Measurements from ENCODE around the gene INPP5D. TPM values are rescaled to one million over a fixed set of nuclear protein-coding genes. Genes with fewer than 3 reads are reported as not detected.
"Not testable (repeated sequence)": the region's sequence is repeated elsewhere in the genome, so short reads cannot be mapped to it uniquely, and the experiment has no call there.

The INPP5D gene
- total RNA-seq, 1 donor from 2014 or later = 14.7 TPM

- DNase-seq (ENCODE audit: low read depth) (no peak), FAIRE-seq (no peak)
- Mint-ChIP-seq H3K4me1 (ENCODE audit: low read depth, unreplicated experiment) (peaks cover under 1% of the 10 kb centered on the region), H3K9me3 (ENCODE audit: unreplicated experiment) (peaks cover 8% of the 10 kb centered on the region), H3K36me3 (ENCODE audit: low read depth, unreplicated experiment) (peaks cover 20% of the 10 kb centered on the region), H3K4me3 (ENCODE audit: unreplicated experiment) (no peak overlapping the region), H3K27ac (ENCODE audit: unreplicated experiment) (no peak overlapping the region), H3K27me3 (ENCODE audit: low read depth, unreplicated experiment) (peaks cover 45% of the 10 kb centered on the region)
- Histone ChIP-seq H4K20me1 (ENCODE audit: insufficient read depth, low read length) (no peaks in the 10 kb centered on the region), H3K4me1 (ENCODE audit: insufficient read depth, low read length) (no peaks in the 10 kb centered on the region), H3K9me3 (ENCODE audit: insufficient read depth, low read depth, low read length) (no peaks in the 10 kb centered on the region), H3K36me3 (ENCODE audit: insufficient read depth, low read length) (no peaks in the 10 kb centered on the region), H3K27ac (ENCODE audit: low read depth, low read length) (no peak overlapping the region), H3K79me2 (ENCODE audit: insufficient read depth, low read length) (no peaks in the 10 kb centered on the region), H3K9ac (ENCODE audit: low read length) (no peak overlapping the region), H3K4me3 (ENCODE audit: insufficient read depth, low read depth, low read length) (no peak overlapping the region), H3K27me3 (ENCODE audit: insufficient read depth, low read length) (peaks cover 8% of the 10 kb centered on the region), H3K4me2 (ENCODE audit: low read length) (no peak overlapping the region), H2AFZ (ENCODE audit: low read depth, low read length) (no peak overlapping the region)
- TF ChIP-seq EZH2 (IDR thresholded peaks at IDR 0.05; ENCODE audit: insufficient read depth, low read length) = no peak
- TF ChIP-seq, protein P1, sequence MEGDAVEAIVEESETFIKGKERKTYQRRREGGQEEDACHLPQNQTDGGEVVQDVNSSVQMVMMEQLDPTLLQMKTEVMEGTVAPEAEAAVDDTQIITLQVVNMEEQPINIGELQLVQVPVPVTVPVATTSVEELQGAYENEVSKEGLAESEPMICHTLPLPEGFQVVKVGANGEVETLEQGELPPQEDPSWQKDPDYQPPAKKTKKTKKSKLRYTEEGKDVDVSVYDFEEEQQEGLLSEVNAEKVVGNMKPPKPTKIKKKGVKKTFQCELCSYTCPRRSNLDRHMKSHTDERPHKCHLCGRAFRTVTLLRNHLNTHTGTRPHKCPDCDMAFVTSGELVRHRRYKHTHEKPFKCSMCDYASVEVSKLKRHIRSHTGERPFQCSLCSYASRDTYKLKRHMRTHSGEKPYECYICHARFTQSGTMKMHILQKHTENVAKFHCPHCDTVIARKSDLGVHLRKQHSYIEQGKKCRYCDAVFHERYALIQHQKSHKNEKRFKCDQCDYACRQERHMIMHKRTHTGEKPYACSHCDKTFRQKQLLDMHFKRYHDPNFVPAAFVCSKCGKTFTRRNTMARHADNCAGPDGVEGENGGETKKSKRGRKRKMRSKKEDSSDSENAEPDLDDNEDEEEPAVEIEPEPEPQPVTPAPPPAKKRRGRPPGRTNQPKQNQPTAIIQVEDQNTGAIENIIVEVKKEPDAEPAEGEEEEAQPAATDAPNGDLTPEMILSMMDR (IDR thresholded peaks at IDR 0.05; ENCODE audit: insufficient read depth, low read depth, low read length) = no peak
Measured at GRCh38 chr2:233185963-233186362, 125.8 kb downstream of the INPP5D start.

- no peaks in the 10 kb centered on the region for H3K79me2 ChIP-seq (ENCODE audit: insufficient read depth, low read length)
- no peak overlapping the region for H3K9ac ChIP-seq (ENCODE audit: low read length)
- H3K9me3 Mint-ChIP-seq (ENCODE audit: unreplicated experiment) = no peaks in the 10 kb centered on the region
- H4K20me1 ChIP-seq (ENCODE audit: insufficient read depth, low read length) = no peaks in the 10 kb centered on the region
- H3K27ac ChIP-seq (ENCODE audit: low read depth, low read length) = no peak overlapping the region
- peaks cover 38% of the 10 kb centered on the region for H3K27me3 Mint-ChIP-seq (ENCODE audit: low read depth, unreplicated experiment)
- no peaks in the 10 kb centered on the region for H3K4me1 Mint-ChIP-seq (ENCODE audit: low read depth, unreplicated experiment)
- H3K27ac Mint-ChIP-seq (ENCODE audit: unreplicated experiment) = no peak overlapping the region
- no peak overlapping the region for H3K4me3 Mint-ChIP-seq (ENCODE audit: unreplicated experiment)
- H3K36me3 Mint-ChIP-seq (ENCODE audit: low read depth, unreplicated experiment) = peaks cover 18% of the 10 kb centered on the region
- no peak overlapping the region for H3K4me3 ChIP-seq (ENCODE audit: insufficient read depth, low read depth, low read length)
- H2AFZ ChIP-seq (ENCODE audit: low read depth, low read length) = no peak overlapping the region
- TF ChIP-seq EZH2 (IDR thresholded peaks at IDR 0.05; ENCODE audit: insufficient read depth, low read length) = no peak
- TF ChIP-seq, protein P1 (IDR thresholded peaks at IDR 0.05; ENCODE audit: insufficient read depth, low read depth, low read length) = no peak
- no peaks in the 10 kb centered on the region for H3K36me3 ChIP-seq (ENCODE audit: insufficient read depth, low read length)
- peaks cover 12% of the 10 kb centered on the region for H3K27me3 ChIP-seq (ENCODE audit: insufficient read depth, low read length)
- FAIRE-seq (no peak), DNase-seq (ENCODE audit: low read depth) (no peak)
- H3K9me3 ChIP-seq (ENCODE audit: insufficient read depth, low read depth, low read length) = no peaks in the 10 kb centered on the region
- H3K4me1 ChIP-seq (ENCODE audit: insufficient read depth, low read length) = no peaks in the 10 kb centered on the region
- H3K4me2 ChIP-seq (ENCODE audit: low read length) = no peak overlapping the region
Measured at GRCh38 chr2:233186851-233187250, 126.7 kb downstream of the INPP5D start.

DNA sequence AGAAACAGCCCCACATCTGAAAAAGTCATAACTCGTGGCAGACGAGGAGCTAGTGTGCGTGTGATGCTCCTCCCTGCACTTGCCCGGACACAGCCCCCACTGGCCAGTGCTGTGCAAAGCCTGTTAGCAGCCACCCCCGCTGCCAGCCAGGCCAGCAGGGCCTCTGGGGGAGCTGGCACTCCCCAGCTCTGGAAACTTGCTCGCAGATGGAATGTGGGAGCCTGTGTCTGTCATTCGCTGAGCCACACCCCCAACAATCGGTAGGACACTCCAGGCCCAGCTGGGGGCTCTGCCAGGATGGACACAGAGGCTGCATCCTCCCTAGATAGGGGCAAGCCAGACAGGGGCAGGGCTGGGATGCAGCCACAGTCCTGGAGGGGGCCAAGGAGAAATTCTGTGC, 128.9 kb downstream of the INPP5D start:
- Histone ChIP-seq H3K27ac (ENCODE audit: low read depth, low read length) (no peak overlapping the region), H3K4me3 (ENCODE audit: insufficient read depth, low read depth, low read length) (no peak overlapping the region), H3K27me3 (ENCODE audit: insufficient read depth, low read length) (peaks cover 7% of the 10 kb centered on the region), H3K4me2 (ENCODE audit: low read length) (no peak overlapping the region), H3K79me2 (ENCODE audit: insufficient read depth, low read length) (no peaks in the 10 kb centered on the region), H3K9me3 (ENCODE audit: insufficient read depth, low read depth, low read length) (no peaks in the 10 kb centered on the region), H3K9ac (ENCODE audit: low read length) (no peak overlapping the region), H3K36me3 (ENCODE audit: insufficient read depth, low read length) (no peaks in the 10 kb centered on the region), H2AFZ (ENCODE audit: low read depth, low read length) (no peak overlapping the region), H3K4me1 (ENCODE audit: insufficient read depth, low read length) (no peaks in the 10 kb centered on the region), H4K20me1 (ENCODE audit: insufficient read depth, low read length) (no peaks in the 10 kb centered on the region)
- Mint-ChIP-seq H3K36me3 (ENCODE audit: low read depth, unreplicated experiment) (peaks cover 17% of the 10 kb centered on the region), H3K9me3 (ENCODE audit: unreplicated experiment) (no peaks in the 10 kb centered on the region), H3K27me3 (ENCODE audit: low read depth, unreplicated experiment) (peaks cover 25% of the 10 kb centered on the region), H3K27ac (ENCODE audit: unreplicated experiment) (no peak overlapping the region), H3K4me3 (ENCODE audit: unreplicated experiment) (no peak overlapping the region), H3K4me1 (ENCODE audit: low read depth, unreplicated experiment) (no peaks in the 10 kb centered on the region)
- TF ChIP-seq EZH2 (IDR thresholded peaks at IDR 0.05; ENCODE audit: insufficient read depth, low read length) = no peak
- TF ChIP-seq, protein P1 (IDR thresholded peaks at IDR 0.05; ENCODE audit: insufficient read depth, low read depth, low read length) = no peak
- FAIRE-seq (no peak), DNase-seq (ENCODE audit: low read depth) (no peak)

GRCh38 chr2:233191016-233191415, 130.9 kb downstream of the INPP5D start:
- not testable (repeated sequence) for H3K27ac Mint-ChIP-seq (ENCODE audit: unreplicated experiment); H3K4me1 Mint-ChIP-seq (ENCODE audit: low read depth, unreplicated experiment); H3K4me3 ChIP-seq (ENCODE audit: insufficient read depth, low read depth, low read length); H2AFZ ChIP-seq (ENCODE audit: low read depth, low read length); FAIRE-seq; H3K79me2 ChIP-seq (ENCODE audit: insufficient read depth, low read length); H3K4me3 Mint-ChIP-seq (ENCODE audit: unreplicated experiment); H4K20me1 ChIP-seq (ENCODE audit: insufficient read depth, low read length); H3K9me3 ChIP-seq (ENCODE audit: insufficient read depth, low read depth, low read length); H3K9me3 Mint-ChIP-seq (ENCODE audit: unreplicated experiment); H3K4me1 ChIP-seq (ENCODE audit: insufficient read depth, low read length); DNase-seq (ENCODE audit: low read depth); H3K27ac ChIP-seq (ENCODE audit: low read depth, low read length); H3K36me3 ChIP-seq (ENCODE audit: insufficient read depth, low read length); H3K9ac ChIP-seq (ENCODE audit: low read length); H3K4me2 ChIP-seq (ENCODE audit: low read length); H3K27me3 ChIP-seq (ENCODE audit: insufficient read depth, low read length)
- H3K36me3 Mint-ChIP-seq (ENCODE audit: low read depth, unreplicated experiment) = peaks cover 17% of the 10 kb centered on the region
- peaks cover 20% of the 10 kb centered on the region for H3K27me3 Mint-ChIP-seq (ENCODE audit: low read depth, unreplicated experiment)
